ENCODE measurements around the gene GAS2L2.

- no peak for TF ChIP-seq CTCF (IDR thresholded peaks at IDR 0.05; ENCODE audit: poor library complexity)
- TF ChIP-seq EZH2 (IDR thresholded peaks at IDR 0.05; ENCODE audit: borderline replicate concordance) = no peak
Observed at GRCh38 chr17:35716897-35717465, 36.1 kb downstream of the GAS2L2 start.

All from hepatocyte (in vitro differentiated cells).